Astrocyte of the hippocampus (primary cell): ENCODE measurements around the gene DIP2C.
A peak's percentile ranks its signal among the peaks of the same experiment; 100 is the strongest.
"Not testable (repeated sequence)": the region's sequence is repeated elsewhere in the genome, so short reads cannot be mapped to it uniquely, and the experiment has no call there.

Source experiments
- DNase-seq: peaks from one replicate; pipeline ENCODE4 v3.0.0; 2011; ENCODE audit warnings: low read depth, low spot score

DIP2C gene

GRCh38 chr10:689452-690371 lies at the start of gene DIP2C:
DIP2C (minus strand) TSS chr10:689668; CDS start chr10:689578, 90 bp downstream.
- peak; percentile 95 for DNase-seq

- no peak for DNase-seq
Observed at GRCh38 chr10:734481-734880, 45.0 kb upstream of the DIP2C start.

- no peak for DNase-seq
Observed at GRCh38 chr10:733086-733485, 43.6 kb upstream of the DIP2C start.

- no peak for DNase-seq
Observed at GRCh38 chr10:729213-729612, 39.7 kb upstream of the DIP2C start.

GRCh38 chr10:728603-729002 lies 39.1 kb upstream of the DIP2C start:
- no peak for DNase-seq

GRCh38 chr10:727162-727790 lies 37.8 kb upstream of the DIP2C start:
- DNase-seq = no peak

GRCh38 chr10:725786-726185 lies 36.3 kb upstream of the DIP2C start:
- DNase-seq = no peak

- no peak for DNase-seq
Observed at GRCh38 chr10:725302-725701, 35.8 kb upstream of the DIP2C start.

- DNase-seq = no peak
Observed at GRCh38 chr10:723973-724372, 34.5 kb upstream of the DIP2C start.

GRCh38 chr10:722281-723060 lies 33.0 kb upstream of the DIP2C start:
- DNase-seq = no peak

GRCh38 chr10:718143-718700 lies 28.8 kb upstream of the DIP2C start:
- no peak for DNase-seq

GRCh38 chr10:717458-717857 lies 28.0 kb upstream of the DIP2C start:
- DNase-seq = no peak

- no peak for DNase-seq
Observed at GRCh38 chr10:716821-717220, 27.4 kb upstream of the DIP2C start.

- no peak for DNase-seq
Observed at GRCh38 chr10:714214-714613, 24.7 kb upstream of the DIP2C start.

GRCh38 chr10:712575-712974 lies 23.1 kb upstream of the DIP2C start:
- no peak for DNase-seq

GRCh38 chr10:712089-712488 lies 22.6 kb upstream of the DIP2C start:
- no peak for DNase-seq

- no peak for DNase-seq
Observed at GRCh38 chr10:707861-708260, 18.4 kb upstream of the DIP2C start.

GRCh38 chr10:707456-707855 lies 18.0 kb upstream of the DIP2C start:
- DNase-seq = no peak

GRCh38 chr10:703118-703517 lies 13.7 kb upstream of the DIP2C start:
- no peak for DNase-seq

GRCh38 chr10:700183-700582 lies 10.7 kb upstream of the DIP2C start:
- not testable (repeated sequence) for DNase-seq

GRCh38 chr10:697097-697875 lies 7.8 kb upstream of the DIP2C start:
- DNase-seq = no peak
